ENCODE measurements around the gene PGA3. TPM values are rescaled to one million over a fixed set of nuclear protein-coding genes. Genes with fewer than 3 reads are reported as not detected.

PGA3 gene
- total RNA-seq, 2 donors from 2014 or later: not detected

DNA sequence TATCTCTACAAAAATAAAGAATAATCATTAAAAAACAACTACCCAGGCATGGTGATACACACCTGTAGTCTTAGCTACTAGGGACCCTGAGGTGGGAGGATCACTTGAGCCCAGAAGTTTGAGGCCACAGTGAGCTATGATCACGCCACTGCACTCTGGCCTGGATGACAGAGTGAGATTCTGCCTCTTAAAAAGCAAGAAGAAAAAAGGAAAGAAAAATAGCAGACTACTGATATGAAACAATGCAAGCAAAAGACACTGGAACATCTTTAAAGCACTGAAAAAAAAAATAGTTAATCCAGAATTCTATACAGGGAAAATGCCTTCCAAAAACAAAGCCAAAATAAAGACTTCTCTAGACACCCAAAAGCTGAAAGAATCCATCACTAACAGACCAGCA lies 48.0 kb upstream of the PGA3 start:
- H3K27me3 Mint-ChIP-seq (ENCODE audit: insufficient read depth): peaks cover 5% of the 10 kb centered on the region
- peaks cover 21% of the 10 kb centered on the region for H3K4me1 ChIP-seq (ENCODE audit: control insufficient read depth, insufficient read depth, low read length)
- no peak for DNase-seq
- H3K36me3 ChIP-seq (ENCODE audit: control insufficient read depth, insufficient read depth, low read length): peaks cover 16% of the 10 kb centered on the region
- peak overlapping the region; percentile 7 for H3K4me3 ChIP-seq (ENCODE audit: low read length)
- H3K9ac ChIP-seq (ENCODE audit: extremely low read depth, low read length, poor library complexity, severe bottlenecking): no peak overlapping the region
- H3K4me3 Mint-ChIP-seq: no peak overlapping the region
- peaks cover 25% of the 10 kb centered on the region for H3K9me3 ChIP-seq (ENCODE audit: control insufficient read depth, low read length)
- 75 to 93% methylated on average over 1 of the region's 1 CpG for WGBS, 2 experiments (ENCODE audit: insufficient coverage in 1 of 2, insufficient read length in 1 of 2)
- H3K27ac ChIP-seq (ENCODE audit: low read depth, low read length): no peak overlapping the region
- H3K27ac Mint-ChIP-seq: no peak overlapping the region
- H3K27me3 ChIP-seq (ENCODE audit: control insufficient read depth, insufficient read depth, low read length, poor library complexity, severe bottlenecking): no peaks in the 10 kb centered on the region
- H3K36me3 Mint-ChIP-seq (ENCODE audit: low read depth): peaks cover 26% of the 10 kb centered on the region
- TF ChIP-seq, protein P1, sequence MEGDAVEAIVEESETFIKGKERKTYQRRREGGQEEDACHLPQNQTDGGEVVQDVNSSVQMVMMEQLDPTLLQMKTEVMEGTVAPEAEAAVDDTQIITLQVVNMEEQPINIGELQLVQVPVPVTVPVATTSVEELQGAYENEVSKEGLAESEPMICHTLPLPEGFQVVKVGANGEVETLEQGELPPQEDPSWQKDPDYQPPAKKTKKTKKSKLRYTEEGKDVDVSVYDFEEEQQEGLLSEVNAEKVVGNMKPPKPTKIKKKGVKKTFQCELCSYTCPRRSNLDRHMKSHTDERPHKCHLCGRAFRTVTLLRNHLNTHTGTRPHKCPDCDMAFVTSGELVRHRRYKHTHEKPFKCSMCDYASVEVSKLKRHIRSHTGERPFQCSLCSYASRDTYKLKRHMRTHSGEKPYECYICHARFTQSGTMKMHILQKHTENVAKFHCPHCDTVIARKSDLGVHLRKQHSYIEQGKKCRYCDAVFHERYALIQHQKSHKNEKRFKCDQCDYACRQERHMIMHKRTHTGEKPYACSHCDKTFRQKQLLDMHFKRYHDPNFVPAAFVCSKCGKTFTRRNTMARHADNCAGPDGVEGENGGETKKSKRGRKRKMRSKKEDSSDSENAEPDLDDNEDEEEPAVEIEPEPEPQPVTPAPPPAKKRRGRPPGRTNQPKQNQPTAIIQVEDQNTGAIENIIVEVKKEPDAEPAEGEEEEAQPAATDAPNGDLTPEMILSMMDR (conservative IDR thresholded peaks at IDR 0.05): no peak
- peaks cover 7% of the 10 kb centered on the region for H3K9me3 Mint-ChIP-seq
- peaks cover 62% of the 10 kb centered on the region for H3K4me1 Mint-ChIP-seq

DNA sequence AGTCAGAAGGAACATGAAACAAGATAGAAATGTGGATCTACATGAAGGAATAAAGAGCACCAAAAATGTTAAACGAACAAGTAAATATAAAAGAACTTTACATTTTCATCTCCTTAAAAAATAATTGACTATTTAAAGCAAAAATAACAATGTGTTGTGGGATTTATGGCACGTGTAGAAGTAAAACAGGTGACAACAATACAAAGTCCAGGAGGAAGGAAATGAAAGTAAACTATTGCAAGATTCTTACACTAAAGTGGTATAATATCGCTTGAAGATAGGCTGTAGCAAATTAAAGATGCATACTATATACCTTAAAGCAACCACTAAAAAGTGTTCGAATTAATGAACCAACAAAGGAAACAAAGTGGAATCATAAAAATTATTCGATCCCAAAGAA lies 47.6 kb upstream of the PGA3 start:
- no peak overlapping the region for H3K27ac ChIP-seq (ENCODE audit: low read depth, low read length)
- peaks cover 16% of the 10 kb centered on the region for H3K36me3 ChIP-seq (ENCODE audit: control insufficient read depth, insufficient read depth, low read length)
- H3K9me3 ChIP-seq (ENCODE audit: control insufficient read depth, low read length): peaks cover 25% of the 10 kb centered on the region
- H3K9me3 Mint-ChIP-seq: peaks cover 7% of the 10 kb centered on the region
- H3K27me3 Mint-ChIP-seq (ENCODE audit: insufficient read depth): peaks cover 5% of the 10 kb centered on the region
- peaks cover 26% of the 10 kb centered on the region for H3K36me3 Mint-ChIP-seq (ENCODE audit: low read depth)
- WGBS, 2 experiments (ENCODE audit: insufficient coverage in 1 of 2, insufficient read length in 1 of 2): 100% methylated on average over 1 to 3 of the region's 5 CpGs
- no peak overlapping the region for H3K4me3 Mint-ChIP-seq
- H3K27ac Mint-ChIP-seq: no peak overlapping the region
- no peak overlapping the region for H3K9ac ChIP-seq (ENCODE audit: extremely low read depth, low read length, poor library complexity, severe bottlenecking)
- peaks cover 62% of the 10 kb centered on the region for H3K4me1 Mint-ChIP-seq
- no peaks in the 10 kb centered on the region for H3K27me3 ChIP-seq (ENCODE audit: control insufficient read depth, insufficient read depth, low read length, poor library complexity, severe bottlenecking)
- TF ChIP-seq, protein P1 (conservative IDR thresholded peaks at IDR 0.05): no peak
- no peak for DNase-seq
- H3K4me3 ChIP-seq (ENCODE audit: low read length): no peak overlapping the region
- H3K4me1 ChIP-seq (ENCODE audit: control insufficient read depth, insufficient read depth, low read length): peaks cover 17% of the 10 kb centered on the region

DNA sequence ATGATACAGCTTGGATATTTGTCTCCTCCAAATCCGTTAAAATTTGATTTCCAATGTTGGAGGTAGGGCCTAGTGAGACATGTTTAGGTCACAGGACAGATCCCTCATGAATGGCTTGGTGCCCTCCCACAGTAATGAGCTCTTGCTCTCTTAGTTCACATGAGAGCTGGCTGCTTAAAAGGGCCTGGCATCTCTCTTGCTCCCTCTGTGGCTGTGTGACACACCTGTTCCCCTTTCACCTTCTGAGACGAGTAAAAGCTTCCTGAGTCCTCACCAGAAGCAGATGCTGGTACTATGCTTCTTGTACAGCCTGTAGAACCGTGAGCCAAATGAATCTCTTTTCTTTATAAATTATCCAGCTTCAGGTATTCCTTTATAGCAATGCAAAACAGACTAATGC lies 45.6 kb upstream of the PGA3 start:
- TF ChIP-seq, protein P1 (conservative IDR thresholded peaks at IDR 0.05): peak; percentile 23
- peaks cover 5% of the 10 kb centered on the region for H3K27me3 Mint-ChIP-seq (ENCODE audit: insufficient read depth)
- no peak overlapping the region for H3K4me3 Mint-ChIP-seq
- H3K27ac ChIP-seq (ENCODE audit: low read depth, low read length): no peak overlapping the region
- peaks cover 7% of the 10 kb centered on the region for H3K9me3 Mint-ChIP-seq
- no peak overlapping the region for H3K9ac ChIP-seq (ENCODE audit: extremely low read depth, low read length, poor library complexity, severe bottlenecking)
- H3K36me3 Mint-ChIP-seq (ENCODE audit: low read depth): peaks cover 26% of the 10 kb centered on the region
- peaks cover 6% of the 10 kb centered on the region for H3K4me1 ChIP-seq (ENCODE audit: control insufficient read depth, insufficient read depth, low read length)
- 85 to 98% methylated on average over 3 of the region's 3 CpGs for WGBS, 2 experiments (ENCODE audit: insufficient coverage in 1 of 2, insufficient read length in 1 of 2)
- peaks cover 25% of the 10 kb centered on the region for H3K9me3 ChIP-seq (ENCODE audit: control insufficient read depth, low read length)
- peak; percentile 55 for DNase-seq
- H3K4me1 Mint-ChIP-seq: peaks cover 49% of the 10 kb centered on the region
- H3K4me3 ChIP-seq (ENCODE audit: low read length): peak overlapping the region; percentile 57
- H3K36me3 ChIP-seq (ENCODE audit: control insufficient read depth, insufficient read depth, low read length): peaks cover 16% of the 10 kb centered on the region
- H3K27me3 ChIP-seq (ENCODE audit: control insufficient read depth, insufficient read depth, low read length, poor library complexity, severe bottlenecking): no peaks in the 10 kb centered on the region
- H3K27ac Mint-ChIP-seq: no peak overlapping the region

Data from endodermal cell (in vitro differentiated cells).